Measurements from ENCODE around the gene ADGB.

The ADGB gene

DNA sequence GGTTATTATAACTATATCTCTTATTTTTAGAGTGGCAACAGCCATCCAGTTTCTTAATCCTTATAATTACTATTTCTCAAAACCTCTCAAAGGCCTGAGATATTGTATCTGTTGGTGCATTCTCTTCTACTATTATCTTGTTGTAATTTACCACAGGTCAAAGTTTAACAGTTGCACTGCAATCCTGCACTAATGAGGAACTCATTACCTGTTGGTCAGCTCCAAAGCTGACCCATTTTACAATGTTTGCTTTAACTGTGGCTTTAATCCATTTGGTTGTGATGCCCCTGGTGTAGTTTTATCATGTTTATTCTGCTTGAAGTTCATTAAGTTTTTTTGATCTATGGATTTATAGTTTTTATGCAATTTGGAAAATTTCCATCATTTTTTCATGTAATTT is 6.3 kb upstream of the ADGB start:
- TF ChIP-seq, protein P1, sequence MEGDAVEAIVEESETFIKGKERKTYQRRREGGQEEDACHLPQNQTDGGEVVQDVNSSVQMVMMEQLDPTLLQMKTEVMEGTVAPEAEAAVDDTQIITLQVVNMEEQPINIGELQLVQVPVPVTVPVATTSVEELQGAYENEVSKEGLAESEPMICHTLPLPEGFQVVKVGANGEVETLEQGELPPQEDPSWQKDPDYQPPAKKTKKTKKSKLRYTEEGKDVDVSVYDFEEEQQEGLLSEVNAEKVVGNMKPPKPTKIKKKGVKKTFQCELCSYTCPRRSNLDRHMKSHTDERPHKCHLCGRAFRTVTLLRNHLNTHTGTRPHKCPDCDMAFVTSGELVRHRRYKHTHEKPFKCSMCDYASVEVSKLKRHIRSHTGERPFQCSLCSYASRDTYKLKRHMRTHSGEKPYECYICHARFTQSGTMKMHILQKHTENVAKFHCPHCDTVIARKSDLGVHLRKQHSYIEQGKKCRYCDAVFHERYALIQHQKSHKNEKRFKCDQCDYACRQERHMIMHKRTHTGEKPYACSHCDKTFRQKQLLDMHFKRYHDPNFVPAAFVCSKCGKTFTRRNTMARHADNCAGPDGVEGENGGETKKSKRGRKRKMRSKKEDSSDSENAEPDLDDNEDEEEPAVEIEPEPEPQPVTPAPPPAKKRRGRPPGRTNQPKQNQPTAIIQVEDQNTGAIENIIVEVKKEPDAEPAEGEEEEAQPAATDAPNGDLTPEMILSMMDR (IDR thresholded peaks at IDR 0.05; ENCODE audit: low read depth, low read length) = no peak
- in situ Hi-C loops (cut with HindIII; ENCODE audit: low sequenced_read_pairs) = no loop called here
- H3K4me3 ChIP-seq (ENCODE audit: low read depth, low read length) = no peak overlapping the region
- DNase-seq (ENCODE audit: low read depth, low spot score) = no peak

DNA sequence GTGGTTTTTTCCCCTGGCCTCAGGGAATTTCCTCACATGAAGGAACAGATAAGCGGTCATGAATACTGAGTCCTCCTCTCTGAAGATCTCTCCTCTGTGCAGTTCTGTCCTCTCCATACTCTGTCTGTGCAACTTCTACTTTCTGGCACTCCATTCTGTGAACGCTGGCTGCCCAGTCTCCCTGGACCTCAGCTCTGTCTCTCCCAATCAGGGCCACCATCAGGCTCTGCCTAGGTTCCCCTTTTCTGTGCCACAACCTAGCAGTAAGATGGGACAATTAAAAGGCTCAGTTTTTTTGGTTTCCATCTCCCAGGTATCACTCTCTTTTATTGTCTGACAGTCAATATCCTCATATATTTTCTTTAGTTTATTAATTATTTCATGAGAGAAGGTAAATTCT is 4.8 kb upstream of the ADGB start:
- TF ChIP-seq, protein P1 (IDR thresholded peaks at IDR 0.05; ENCODE audit: low read depth, low read length) = no peak
- DNase-seq (ENCODE audit: low read depth, low spot score) = no peak
- no peak overlapping the region for H3K4me3 ChIP-seq (ENCODE audit: low read depth, low read length)
- in situ Hi-C loops (cut with HindIII; ENCODE audit: low sequenced_read_pairs) = no loop called here

DNA sequence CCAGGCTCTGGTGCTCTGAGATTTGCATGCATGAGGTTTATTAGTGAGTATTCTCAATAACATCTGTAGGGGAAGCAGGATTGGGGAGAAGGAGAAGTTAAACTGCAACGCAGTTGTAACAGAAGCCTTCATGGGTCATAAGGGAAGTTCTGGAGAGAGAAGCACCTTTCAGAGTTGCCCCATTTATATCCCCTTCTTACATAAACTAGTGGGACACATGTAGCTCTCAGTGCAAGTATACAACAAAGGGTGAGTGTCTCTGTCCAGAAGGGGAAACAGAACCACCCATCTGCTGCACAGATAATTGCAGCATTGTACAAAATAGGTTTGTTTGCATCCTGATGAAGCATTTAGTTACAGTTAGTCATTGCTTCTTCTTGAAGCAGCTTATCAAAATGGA is 4.3 kb upstream of the ADGB start:
- in situ Hi-C loops (cut with HindIII; ENCODE audit: low sequenced_read_pairs) = no loop called here
- H3K4me3 ChIP-seq (ENCODE audit: low read depth, low read length) = no peak overlapping the region
- no peak for DNase-seq (ENCODE audit: low read depth, low spot score)
- TF ChIP-seq, protein P1 (IDR thresholded peaks at IDR 0.05; ENCODE audit: low read depth, low read length) = no peak

DNA sequence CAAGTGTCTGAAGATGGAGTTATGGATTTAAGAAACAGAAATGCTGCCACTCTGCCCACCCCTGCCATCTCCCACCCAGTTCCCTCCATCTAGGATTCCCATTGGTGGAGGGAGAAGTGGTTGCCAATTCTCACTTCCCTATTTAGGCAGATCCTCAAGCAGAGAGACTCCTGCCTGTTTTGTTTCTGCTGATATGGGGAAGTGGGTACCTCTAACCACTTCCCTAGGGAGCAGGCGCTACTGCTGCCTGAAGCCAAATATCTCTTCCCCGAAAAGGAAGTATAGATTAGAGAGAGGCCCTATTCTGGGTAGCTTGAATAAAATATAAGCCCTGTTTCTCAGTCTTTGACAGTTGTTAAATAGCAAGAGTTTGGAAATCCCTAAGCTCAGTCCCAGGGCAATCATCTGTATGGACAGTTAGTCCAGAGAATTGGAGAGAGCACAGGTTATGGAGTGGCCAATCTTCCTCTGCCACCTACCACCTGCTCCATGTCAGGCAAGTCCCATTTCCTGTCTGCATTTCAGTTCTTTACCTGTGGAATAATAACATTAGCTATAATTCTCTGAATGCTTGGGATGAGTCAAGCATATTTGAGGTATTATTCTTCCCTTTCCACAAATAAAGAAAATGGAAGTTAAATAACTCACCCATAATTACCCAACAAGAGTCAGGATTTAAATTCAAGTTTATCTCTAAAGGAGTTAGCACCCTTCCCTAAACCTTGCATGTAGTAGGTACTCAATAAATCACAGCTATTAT is 2.6 kb upstream of the ADGB start:
- H3K4me3 ChIP-seq (ENCODE audit: low read depth, low read length) = no peak overlapping the region

DNA sequence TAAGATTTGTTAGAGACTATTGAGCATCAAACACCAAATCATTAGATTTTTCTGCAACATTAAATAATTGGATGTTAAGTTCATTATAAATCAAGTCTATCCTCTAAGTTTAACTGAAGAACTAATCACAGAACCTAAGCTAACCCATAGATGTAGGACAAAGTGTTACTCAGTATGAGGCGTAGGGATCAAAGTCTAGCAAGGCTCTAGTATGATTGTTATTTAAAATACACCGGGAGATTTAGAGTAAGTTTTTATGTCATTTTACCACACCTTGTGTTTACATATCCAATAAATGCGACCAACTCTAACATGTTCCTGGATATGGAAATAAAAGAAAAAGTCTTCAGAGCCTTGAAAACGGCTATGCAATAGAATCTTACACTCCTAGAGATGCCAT is 2.6 kb downstream of the ADGB start:
- TF ChIP-seq, protein P1 (IDR thresholded peaks at IDR 0.05; ENCODE audit: low read depth, low read length) = no peak
- no peak overlapping the region for H3K4me3 ChIP-seq (ENCODE audit: low read depth, low read length)
- no peak for DNase-seq (ENCODE audit: low read depth, low spot score)
- in situ Hi-C loops (cut with HindIII; ENCODE audit: low sequenced_read_pairs) = no loop called here

More for the DNA sequence above, 2.6 kb upstream of the ADGB start:
- DNase-seq (ENCODE audit: low read depth, low spot score) = no peak
- TF ChIP-seq, protein P1 (IDR thresholded peaks at IDR 0.05; ENCODE audit: low read depth, low read length) = no peak
- in situ Hi-C loops (cut with HindIII; ENCODE audit: low sequenced_read_pairs) = no loop called here

DNA sequence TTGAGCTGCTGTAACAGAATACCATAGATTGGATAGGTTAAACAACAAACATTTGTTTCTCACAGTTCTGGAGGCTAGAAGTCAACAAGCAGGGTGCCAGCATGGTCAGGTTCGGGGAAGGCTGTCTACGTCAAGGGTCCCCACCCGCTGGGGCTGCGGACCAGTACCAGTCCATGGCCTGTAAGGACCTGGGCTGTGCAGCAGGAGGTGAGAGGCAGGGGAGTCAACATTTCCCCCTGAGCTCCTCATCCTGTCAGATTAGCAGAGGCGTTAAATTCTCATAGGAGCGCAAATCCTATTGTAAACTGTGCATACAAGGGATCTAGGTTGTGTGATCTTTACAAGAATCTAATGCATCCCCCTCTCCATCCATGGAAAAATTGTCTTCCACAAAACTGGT is 3.8 kb downstream of the ADGB start:
- in situ Hi-C loops (cut with HindIII; ENCODE audit: low sequenced_read_pairs) = no loop called here
- DNase-seq (ENCODE audit: low read depth, low spot score) = no peak
- TF ChIP-seq, protein P1 (IDR thresholded peaks at IDR 0.05; ENCODE audit: low read depth, low read length) = no peak
- no peak overlapping the region for H3K4me3 ChIP-seq (ENCODE audit: low read depth, low read length)

Data from astrocyte of the spinal cord (primary cell).